ENCODE measurements around the gene DHRS7B. TPM values are rescaled to one million over a fixed set of nuclear protein-coding genes. Genes with fewer than 3 reads are reported as not detected.
A peak's percentile ranks its signal among the peaks of the same experiment; 100 is the strongest.
"Not testable (repeated sequence)": the region's sequence is repeated elsewhere in the genome, so short reads cannot be mapped to it uniquely, and the experiment has no call there.

The DHRS7B gene
- total RNA-seq, 1 donor from 2014 or later = 22.4 TPM

DNA sequence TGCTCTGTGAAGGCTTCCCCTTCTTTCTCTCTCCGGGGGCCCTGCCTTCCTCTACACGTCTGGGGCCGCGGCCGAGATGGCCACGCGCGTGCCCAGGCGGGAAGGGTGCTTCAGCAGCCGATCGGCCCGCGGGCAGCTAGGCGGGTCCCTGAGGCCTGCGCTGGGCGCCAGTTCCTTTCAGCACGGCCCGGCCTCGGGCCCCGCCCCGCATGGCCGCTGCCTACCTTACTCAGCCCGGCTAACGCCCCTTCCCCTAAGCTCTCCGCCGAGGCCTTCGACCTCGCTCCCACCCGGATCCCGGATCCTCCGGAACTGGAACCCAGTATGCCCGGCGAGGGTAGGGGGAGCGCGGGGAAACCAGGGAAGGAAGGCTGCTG lies 86.9 kb downstream of the DHRS7B start:
- intact Hi-C loops (cut with DNase I) = loop anchor here (10.0 kb wide), 2 partner anchors 51 to 89 kb away; partner anchors contain the start of gene DHRS7B
- peak; percentile 75 for DNase-seq
- peak; percentile 10 for ATAC-seq (ENCODE audit: poor library complexity)

DNA sequence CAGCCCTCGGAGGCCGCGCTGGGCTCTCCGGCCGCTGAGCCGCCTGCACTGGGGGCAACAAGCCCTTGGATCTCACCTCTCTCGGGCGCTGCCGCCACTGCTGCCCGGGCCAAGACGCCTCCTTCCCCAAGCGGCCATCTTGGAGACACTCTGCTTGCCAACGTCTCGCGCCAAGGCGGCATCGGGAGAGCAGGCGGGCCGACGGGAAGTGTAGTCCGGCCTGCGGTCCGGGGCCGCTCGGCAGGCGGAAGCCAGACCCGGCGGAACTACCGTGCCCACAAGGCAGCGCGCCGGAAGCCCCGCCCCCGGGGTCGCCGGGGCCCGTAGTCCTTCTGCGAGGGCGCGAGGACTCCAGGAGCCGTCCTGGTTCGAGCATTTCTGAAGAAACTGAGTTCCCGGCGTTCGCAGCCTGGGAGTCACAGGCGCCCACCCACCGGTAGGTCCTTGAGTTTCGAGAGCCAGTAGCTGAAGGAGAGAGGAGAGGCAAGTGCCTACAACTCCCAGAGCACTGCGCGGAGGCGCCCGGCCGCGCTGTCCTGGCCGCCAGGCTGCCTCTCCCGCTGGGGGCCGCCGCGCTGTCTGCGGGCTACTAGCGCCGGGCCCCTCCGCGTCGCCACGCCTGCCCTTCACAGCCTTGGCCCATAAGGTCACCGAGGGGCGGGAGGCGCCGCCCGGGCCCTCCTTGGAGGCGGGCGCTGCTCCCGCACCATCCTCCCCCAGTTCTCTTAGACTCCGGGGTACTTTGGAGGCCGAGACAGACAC lies 87.4 kb downstream of the DHRS7B start, which contains the start of gene TMEM11:
Gene TMEM11, minus strand, starts transcription at position 147 of the 762 bp plus-strand sequence. Its CDS starts 9 bp downstream, at position 138.
- intact Hi-C loops (cut with DNase I) = loop anchor here (10.0 kb wide), 2 partner anchors 51 to 89 kb away; partner anchors contain the start of gene DHRS7B
- DNase-seq (peak; percentile 98), ATAC-seq (ENCODE audit: poor library complexity) (peak; percentile 95)

DNA sequence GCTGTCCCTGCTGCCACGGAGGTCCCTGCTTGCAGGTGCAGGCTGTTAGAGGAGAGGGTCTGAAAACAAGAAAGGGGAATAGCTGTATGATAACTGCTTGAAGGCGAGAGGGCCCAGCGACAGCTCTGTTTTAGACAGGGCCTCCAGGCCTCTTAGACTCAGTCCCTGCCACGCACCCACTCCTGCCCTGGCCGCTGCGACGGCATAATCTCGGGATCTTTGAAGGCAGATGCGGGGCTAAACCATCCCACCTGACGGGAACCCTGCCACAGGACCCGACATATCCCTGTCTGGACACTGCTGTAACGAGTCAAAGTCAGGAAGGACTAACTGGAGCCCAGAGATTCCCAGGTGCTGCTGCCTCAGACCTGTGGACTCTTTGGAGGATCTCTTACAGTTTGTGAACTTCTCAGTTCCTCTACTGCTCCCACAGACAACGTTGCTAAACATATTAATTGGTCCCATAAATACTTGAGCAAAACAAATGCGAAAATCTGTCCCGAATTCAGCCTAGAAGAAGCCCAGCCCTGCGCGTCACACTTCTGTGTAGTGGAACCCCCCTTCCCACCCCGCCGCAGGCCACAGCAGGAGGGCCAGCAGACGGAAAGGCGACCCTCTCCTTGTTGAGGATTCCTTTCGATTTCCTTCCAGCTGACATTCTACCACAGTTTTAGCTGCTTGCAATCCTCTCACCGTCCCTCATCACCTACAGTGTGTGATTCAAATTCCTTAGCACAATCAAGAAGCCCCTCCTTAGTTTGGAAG lies 88.2 kb downstream of the DHRS7B start:
- ATAC-seq (ENCODE audit: poor library complexity) = peak; percentile 6
- DNase-seq = peak; percentile 50
- intact Hi-C loops (cut with DNase I) = loop anchor here (10.0 kb wide), 2 partner anchors 50 to 90 kb away; partner anchors contain the start of gene DHRS7B

DNA sequence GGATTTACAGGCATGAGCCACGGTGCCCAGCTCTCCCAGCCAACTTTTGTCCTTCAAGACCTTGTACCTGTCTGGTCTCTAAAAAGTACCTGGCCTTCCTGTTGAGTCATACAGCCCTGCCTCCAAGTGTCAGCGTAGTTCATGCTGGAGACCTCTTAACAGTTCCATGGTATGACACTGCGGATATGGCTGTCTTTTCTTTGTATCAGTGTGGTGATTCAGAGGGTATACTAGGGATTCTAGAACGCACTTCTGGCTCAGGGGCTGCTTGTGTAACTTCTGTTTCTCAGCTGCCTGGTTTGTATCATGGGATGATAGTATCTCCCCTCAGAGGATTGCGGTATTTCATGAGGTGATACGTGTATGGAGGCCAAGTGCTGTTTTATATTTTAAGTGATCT lies 89.2 kb downstream of the DHRS7B start:
- DNase-seq (no peak), ATAC-seq (ENCODE audit: poor library complexity) (no peak)
- intact Hi-C loops (cut with DNase I) = loop anchor here (10.0 kb wide), 2 partner anchors 49 to 91 kb away; partner anchors contain the start of gene DHRS7B

DNA sequence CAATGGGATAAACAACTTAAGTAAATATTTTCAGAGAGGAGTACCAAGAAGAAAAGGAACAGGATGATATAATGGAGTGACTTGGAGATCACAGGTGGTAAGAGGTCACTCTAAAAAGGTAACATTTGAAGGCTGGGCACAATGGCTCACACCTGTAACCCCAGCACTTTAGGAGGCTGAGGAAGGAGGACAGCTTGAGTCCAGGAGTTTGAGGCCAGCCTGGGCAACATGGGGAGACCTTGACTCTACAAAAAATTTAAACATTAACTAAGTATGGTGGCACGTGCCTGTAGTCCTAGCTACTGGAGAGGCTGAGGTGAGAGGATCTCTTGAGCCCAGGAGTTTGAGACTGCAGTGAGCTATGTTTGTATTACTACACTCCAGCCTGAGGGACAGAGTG lies 90.6 kb downstream of the DHRS7B start:
- no peak for ATAC-seq (ENCODE audit: poor library complexity)
- intact Hi-C loops (cut with DNase I) = loop anchor here (10.0 kb wide), 2 partner anchors 47 to 93 kb away; partner anchors contain the start of gene DHRS7B
- no peak for DNase-seq

DNA sequence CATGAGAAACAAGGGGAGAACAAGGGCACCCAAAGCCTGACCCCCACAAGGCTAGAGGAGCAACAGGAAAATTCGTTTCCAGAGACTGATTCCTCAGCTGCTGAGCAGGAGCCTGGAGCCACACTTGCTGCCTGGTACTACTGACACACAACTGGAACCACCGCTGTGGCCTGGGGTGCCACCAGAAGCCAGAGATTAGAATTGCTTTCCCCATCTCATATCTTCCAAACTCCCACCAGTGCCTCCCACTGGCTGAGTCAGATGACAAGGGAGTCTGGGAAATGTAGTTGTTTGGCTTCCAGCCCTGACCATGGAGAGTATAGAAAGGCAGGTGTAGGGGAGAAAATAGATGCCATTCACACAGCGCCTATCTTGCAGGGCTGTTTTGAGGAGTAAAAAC lies 91.3 kb downstream of the DHRS7B start:
- DNase-seq (no peak), ATAC-seq (ENCODE audit: poor library complexity) (no peak)
- intact Hi-C loops (cut with DNase I) = loop anchor here (10.0 kb wide), 2 partner anchors 47 to 93 kb away; partner anchors contain the start of gene DHRS7B

DNA sequence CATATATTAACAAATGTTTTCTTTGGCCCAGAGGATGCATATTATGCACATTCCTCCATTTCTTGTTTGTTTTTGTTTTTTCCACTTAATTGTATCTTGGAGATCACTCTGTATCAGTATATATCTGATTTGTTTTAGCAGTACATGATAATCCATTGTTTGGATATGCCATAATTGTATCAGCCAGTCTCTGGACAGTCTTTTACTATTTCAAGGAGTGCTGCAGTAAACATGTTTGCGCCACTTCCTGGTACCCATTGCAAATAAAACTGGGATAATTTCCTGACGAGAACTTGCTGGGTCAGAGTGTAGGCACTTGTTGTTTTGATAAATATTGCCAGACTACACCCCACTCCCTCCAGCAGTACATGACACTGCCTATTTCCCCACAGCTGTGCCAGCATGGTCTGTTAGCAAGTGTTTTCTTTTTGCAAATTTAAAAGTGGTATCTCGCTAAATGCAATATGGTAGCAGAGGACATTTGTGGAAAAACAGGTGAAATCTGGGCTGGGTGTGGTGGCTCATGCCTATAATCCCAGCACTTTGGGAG lies 92.1 kb downstream of the DHRS7B start:
- DNase-seq = no peak
- ATAC-seq (ENCODE audit: poor library complexity) = no peak
- intact Hi-C loops (cut with DNase I) = loop anchor here (10.0 kb wide), 2 partner anchors 46 to 94 kb away; partner anchors contain the start of gene DHRS7B

DNA sequence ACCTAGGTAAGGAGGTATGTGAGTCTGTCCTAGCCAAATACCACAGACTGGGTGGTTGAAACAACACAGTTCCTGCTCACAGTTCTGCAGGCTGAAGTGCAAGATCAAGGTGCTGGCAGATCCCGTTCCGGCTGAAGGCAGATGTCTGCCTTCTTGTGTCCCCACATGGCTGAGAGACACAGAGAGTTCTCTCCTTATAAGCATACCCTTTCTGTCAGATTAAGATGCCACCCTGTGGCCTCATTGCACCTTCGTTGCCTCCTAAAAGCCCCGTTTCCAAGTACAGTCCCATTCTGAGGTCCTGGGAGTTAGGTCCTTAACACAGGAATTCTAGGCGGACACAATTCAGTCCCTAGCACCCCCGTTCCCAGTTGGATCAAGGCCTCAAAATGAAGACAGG lies 96.3 kb downstream of the DHRS7B start:
- ATAC-seq (ENCODE audit: poor library complexity) (no peak), DNase-seq (no peak)

DNA sequence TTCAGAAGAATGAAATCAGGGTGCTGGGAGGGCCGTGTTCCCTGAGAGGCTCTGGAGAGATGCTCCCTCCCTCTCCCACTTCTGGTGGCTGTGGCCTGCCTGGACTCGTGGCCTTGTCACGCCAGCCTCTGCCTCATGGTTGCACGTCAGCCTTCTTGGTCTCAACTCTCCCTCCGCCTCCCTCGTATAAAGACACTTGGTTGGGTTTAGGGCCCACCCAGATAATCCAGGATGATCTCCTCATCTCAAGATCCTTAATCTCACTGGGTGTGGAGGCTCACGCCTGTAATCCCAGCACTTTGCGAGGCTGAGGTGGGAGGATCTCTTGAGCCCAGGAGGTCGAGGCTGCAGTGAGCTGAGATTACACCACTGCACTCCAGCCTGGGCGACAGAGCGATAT lies 100.5 kb downstream of the DHRS7B start:
- DNase-seq; intact Hi-C loops (cut with DNase I); ATAC-seq (ENCODE audit: poor library complexity): not testable (repeated sequence)

More for the DNA sequence above, 96.3 kb downstream of the DHRS7B start:
- intact Hi-C loops (cut with DNase I) = no loop called here

DNA sequence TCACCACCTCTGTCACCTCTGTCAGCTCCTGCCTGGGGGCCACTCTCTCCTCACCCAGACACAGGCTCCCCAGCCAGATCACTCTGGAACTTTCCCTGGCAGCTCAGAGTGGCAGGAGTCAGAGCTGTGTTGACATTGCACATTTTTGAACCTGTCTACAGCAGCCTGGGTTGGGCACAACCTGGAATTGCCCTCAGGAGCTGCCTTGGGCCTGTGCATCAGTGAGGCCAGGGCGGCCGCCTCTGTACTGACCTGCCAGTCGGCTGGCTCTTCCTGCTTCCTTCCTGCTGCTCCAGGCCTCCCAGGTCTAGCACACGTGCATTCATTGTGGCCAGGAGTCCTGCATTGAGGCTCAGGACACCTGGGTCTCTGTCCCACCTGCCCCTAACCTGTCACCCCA lies 101.3 kb downstream of the DHRS7B start:
- DNase-seq = no peak
- peak; percentile 10 for ATAC-seq (ENCODE audit: poor library complexity)
- intact Hi-C loops (cut with DNase I) = no loop called here

DNA sequence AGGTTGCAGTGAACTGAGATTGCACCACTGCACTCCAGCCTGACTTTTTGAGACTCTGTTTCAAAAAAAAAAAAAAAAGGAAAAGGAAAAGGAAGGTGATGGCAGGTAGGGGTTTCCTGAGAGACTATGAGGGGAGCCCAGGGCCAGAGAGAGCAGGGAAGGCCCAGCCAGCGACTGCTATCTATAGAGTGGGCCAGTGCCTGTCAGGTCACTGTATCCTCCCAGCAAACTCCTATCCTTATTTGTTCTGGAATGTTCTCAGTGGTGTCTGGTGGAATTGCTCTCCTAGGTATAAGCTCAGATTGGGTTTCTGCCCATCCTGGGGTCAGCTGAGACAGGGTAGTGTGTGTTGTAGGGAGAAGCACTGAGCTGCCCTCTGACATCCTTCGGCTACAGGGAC lies 102.1 kb downstream of the DHRS7B start:
- DNase-seq = no peak
- no peak for ATAC-seq (ENCODE audit: poor library complexity)
- intact Hi-C loops (cut with DNase I) = no loop called here

DNA sequence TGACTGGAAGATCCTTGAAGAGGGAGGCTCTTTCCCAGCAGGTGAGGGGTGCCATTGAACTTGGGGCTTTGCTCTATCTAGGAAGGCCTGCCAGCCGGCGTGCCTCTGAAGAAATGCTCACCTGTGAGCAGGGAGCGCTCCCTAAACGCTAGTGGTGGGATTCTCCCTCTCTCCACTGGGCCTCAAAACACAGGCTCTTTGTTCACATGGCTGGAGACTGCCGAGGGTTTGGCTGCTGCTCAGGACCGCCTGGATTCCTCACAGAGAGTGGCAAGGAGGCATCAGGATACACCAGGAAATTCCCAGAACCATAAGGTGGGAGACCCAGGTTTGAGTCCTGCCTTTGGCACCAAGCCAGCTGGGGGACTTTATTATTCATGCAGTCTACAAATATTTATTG lies 104.8 kb downstream of the DHRS7B start:
- ATAC-seq (ENCODE audit: poor library complexity) = no peak
- intact Hi-C loops (cut with DNase I) = no loop called here

DNA sequence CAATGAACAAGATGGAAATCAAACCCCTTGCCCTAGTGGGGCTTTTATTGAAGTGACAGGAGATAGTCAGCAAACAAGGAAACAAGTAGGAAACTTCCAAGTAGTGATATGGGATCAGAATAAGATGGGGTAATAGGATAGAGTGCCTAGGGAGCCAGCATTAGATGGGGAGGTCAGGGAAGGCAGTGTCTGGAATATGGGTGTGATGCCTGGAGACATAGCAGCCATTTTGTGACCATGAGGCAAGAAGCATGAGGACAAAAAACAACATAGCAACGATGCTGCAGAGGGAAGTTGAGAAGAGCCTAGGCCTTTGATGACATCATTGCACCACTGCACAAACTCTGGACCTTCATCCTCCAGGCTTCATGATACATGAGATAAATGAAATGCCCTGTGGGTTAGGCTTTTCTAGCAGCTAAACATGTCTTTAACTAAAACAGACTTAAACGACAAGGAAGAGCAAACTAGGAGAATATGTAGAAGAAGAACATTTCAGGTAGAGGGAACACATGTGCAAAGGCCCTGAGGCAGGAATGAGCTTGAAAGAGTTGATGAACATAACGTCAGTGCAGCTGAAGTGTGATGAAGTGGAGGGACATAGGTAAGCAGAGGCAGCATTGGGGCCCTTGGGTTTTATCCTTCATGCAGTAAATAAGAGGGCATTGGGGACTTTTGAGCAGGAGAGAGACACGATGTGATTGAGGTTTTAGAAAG lies 105.4 kb downstream of the DHRS7B start:
- intact Hi-C loops (cut with DNase I) = no loop called here
- DNase-seq (no peak), ATAC-seq (ENCODE audit: poor library complexity) (no peak)

More for the DNA sequence above, 104.8 kb downstream of the DHRS7B start:
- no peak for DNase-seq

DNA sequence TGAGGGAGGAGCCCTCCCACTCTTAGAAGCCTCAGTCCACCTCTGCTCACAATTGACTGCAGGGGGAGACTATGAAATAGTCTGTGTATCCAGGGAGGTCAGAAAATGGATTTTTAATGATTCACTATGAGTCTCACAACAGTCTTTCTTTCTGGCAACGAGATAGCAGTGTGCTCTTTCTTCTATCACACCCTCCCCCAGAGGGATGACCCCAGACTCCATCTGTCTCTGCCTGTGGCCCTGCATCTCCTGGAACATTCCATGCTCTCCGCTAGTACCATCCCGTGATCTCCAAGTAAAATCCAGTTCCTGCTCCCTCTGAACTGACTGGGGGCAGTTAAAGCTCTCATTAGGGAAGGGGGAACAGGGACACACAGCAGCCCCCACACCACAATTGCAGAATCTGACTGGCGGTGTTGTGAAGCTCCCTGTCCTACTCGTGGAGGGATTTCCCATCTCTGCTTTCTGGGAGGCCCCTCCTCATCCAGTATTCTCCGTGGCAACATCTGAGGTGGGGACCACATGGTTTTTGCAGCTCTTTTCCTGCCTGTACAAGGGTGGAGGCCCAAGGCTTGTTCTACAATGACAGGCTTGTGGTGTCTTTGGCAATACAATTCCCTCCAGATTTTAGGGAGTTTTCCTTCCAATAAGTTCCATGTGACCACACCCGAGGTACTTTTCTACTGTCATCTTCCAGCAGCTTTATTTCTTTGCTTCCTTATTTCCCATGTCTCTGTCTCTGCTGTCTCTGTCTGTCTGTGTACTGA lies 107.0 kb downstream of the DHRS7B start:
- ATAC-seq (ENCODE audit: poor library complexity) (peak; percentile 62), DNase-seq (no peak)
- intact Hi-C loops (cut with DNase I) = no loop called here

DNA sequence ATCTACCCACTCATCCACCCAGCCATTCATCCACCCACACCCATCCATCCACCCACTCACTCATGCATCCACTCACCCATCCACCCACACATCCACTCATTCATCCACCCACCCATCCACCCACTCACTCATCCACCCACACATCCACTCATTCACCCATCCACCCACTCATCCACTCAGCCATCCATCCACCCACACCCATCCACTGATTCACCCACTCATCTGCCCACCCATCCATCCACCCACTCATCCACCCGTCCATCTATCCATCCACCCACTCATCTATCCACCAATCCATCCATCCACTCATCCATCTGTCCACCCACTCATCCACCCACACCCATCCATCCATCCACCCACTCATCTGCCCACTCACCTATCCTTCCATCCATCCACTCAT lies 109.2 kb downstream of the DHRS7B start:
- DNase-seq = no peak
- no peak for ATAC-seq (ENCODE audit: poor library complexity)
- intact Hi-C loops (cut with DNase I) = no loop called here

DNA sequence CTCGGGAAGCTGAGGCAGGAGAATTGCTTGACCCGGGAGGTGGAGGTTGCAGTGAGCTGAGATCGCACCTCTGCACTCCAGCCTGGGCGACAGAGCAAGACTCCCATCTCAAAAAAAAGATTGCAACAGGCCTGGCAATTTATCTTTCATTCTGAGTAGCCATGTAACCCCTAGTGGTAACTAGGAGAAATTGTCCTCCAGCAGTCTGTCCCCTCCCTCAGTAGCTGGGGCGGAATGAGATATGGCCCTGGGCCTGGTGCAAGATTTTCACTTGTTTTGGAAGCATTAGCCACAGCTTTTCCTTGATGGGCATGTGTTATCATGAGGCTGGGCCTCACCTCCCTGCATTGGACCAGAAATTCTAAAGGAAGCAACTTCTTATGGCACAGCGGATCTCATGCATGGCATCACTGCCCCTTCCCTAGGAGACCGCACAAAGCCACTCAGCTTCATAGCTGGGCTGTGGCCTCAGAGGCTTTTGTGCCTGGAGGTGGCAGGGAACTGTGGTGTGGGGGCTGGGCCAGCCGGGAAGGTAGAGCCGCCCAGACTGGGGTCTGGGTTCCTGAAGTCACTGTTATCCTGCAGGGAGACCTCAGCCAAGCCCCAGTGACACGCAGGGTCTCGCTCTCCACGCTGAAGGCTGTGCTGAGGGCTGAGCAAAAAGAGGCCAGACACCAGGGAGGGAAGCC lies 113.1 kb downstream of the DHRS7B start:
- intact Hi-C loops (cut with DNase I) = loop anchor here (2.0 kb wide), 1 partner anchor 19 kb away; no protein-coding TSS in a partner anchor
- ATAC-seq (ENCODE audit: poor library complexity) (no peak), DNase-seq (no peak)

Measured in Right ventricle myocardium superior (tissue), 1 donor.